Upper lobe of left lung (tissue), 4 donors: ENCODE data around the gene MTRR.

Experiments used
- EP300 ChIP-seq, 4 donors: sonication (generic); formaldehyde crosslinking; IDR thresholded peaks; one replicate each; pipeline ENCODE4 v1.5.1; 2017; ENCODE audit warnings: antibody characterized with exemption in 4 of 4, control low read depth in 2 of 4
- POLR2A ChIP-seq, 4 donors: fragments of 450-650 bp; IDR thresholded peaks; one replicate each; pipeline ENCODE4 v1.5.1; 2016 to 2017; ENCODE audit warnings: antibody characterized with exemption in 4 of 4, mild to moderate bottlenecking in 2 of 4
- POLR2AphosphoS5 ChIP-seq, 2 donors: sonication (generic); formaldehyde crosslinking; IDR thresholded peaks; one replicate each; pipeline ENCODE4 v1.5.1; 2017; ENCODE audit warnings: antibody characterized with exemption in 2 of 2
- TF ChIP-seq, protein P1 (sequence below), 6 experiments: fragments of 450-650 bp in 4 of 6; fragments of 200-600 bp in 2 of 6; sonication (generic) in 2 of 6; IDR thresholded peaks; one replicate each; pipeline ENCODE4 v1.5.1; 2016 to 2019; ENCODE audit warnings: antibody characterized with exemption in 6 of 6

- TF ChIP-seq, protein P1, sequence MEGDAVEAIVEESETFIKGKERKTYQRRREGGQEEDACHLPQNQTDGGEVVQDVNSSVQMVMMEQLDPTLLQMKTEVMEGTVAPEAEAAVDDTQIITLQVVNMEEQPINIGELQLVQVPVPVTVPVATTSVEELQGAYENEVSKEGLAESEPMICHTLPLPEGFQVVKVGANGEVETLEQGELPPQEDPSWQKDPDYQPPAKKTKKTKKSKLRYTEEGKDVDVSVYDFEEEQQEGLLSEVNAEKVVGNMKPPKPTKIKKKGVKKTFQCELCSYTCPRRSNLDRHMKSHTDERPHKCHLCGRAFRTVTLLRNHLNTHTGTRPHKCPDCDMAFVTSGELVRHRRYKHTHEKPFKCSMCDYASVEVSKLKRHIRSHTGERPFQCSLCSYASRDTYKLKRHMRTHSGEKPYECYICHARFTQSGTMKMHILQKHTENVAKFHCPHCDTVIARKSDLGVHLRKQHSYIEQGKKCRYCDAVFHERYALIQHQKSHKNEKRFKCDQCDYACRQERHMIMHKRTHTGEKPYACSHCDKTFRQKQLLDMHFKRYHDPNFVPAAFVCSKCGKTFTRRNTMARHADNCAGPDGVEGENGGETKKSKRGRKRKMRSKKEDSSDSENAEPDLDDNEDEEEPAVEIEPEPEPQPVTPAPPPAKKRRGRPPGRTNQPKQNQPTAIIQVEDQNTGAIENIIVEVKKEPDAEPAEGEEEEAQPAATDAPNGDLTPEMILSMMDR (IDR thresholded peaks at IDR 0.05) = no peak
- TF ChIP-seq POLR2A (IDR thresholded peaks at IDR 0.05) (no peak), EP300 (IDR thresholded peaks at IDR 0.05) (no peak), POLR2AphosphoS5 (IDR thresholded peaks at IDR 0.05) (no peak)
Measured at GRCh38 chr5:7930011-7930410, 61.1 kb downstream of the MTRR start.
